ENCODE measurements around the gene MICU1. TPM values are rescaled to one million over a fixed set of nuclear protein-coding genes. Genes with fewer than 3 reads are reported as not detected.

The MICU1 gene
- total RNA-seq, 1 donor from 2014 or later = 28.7 TPM

GRCh38 chr10:72524489-72524888, 101.4 kb downstream of the MICU1 start:
- no peak for FAIRE-seq
- H3K27me3 ChIP-seq (ENCODE audit: insufficient read depth, low read length) = no peaks in the 10 kb centered on the region
- no peak for DNase-seq (ENCODE audit: low read depth)
- H4K20me1 ChIP-seq (ENCODE audit: insufficient read depth, low read length) = no peaks in the 10 kb centered on the region
- no peaks in the 10 kb centered on the region for H3K9me3 ChIP-seq (ENCODE audit: insufficient read depth, low read depth, low read length)
- H3K27ac ChIP-seq (ENCODE audit: low read depth, low read length) = no peak overlapping the region
- H3K4me1 Mint-ChIP-seq (ENCODE audit: low read depth, unreplicated experiment) = peaks cover 7% of the 10 kb centered on the region
- no peaks in the 10 kb centered on the region for H3K36me3 ChIP-seq (ENCODE audit: insufficient read depth, low read length)
- no peaks in the 10 kb centered on the region for H3K27me3 Mint-ChIP-seq (ENCODE audit: low read depth, unreplicated experiment)
- H3K4me3 ChIP-seq (ENCODE audit: insufficient read depth, low read depth, low read length) = no peak overlapping the region
- H3K9ac ChIP-seq (ENCODE audit: low read length) = no peak overlapping the region
- H3K4me1 ChIP-seq (ENCODE audit: insufficient read depth, low read length) = no peaks in the 10 kb centered on the region
- H3K79me2 ChIP-seq (ENCODE audit: insufficient read depth, low read length) = no peaks in the 10 kb centered on the region
- H3K36me3 Mint-ChIP-seq (ENCODE audit: low read depth, unreplicated experiment) = no peaks in the 10 kb centered on the region
- H3K4me2 ChIP-seq (ENCODE audit: low read length) = no peak overlapping the region
- H3K27ac Mint-ChIP-seq (ENCODE audit: unreplicated experiment) = no peak overlapping the region
- H2AFZ ChIP-seq (ENCODE audit: low read depth, low read length) = no peak overlapping the region
- H3K9me3 Mint-ChIP-seq (ENCODE audit: unreplicated experiment) = no peaks in the 10 kb centered on the region
- no peak for TF ChIP-seq CTCF (IDR thresholded peaks at IDR 0.05; ENCODE audit: insufficient read depth, low read depth, low read length)
- no peak for TF ChIP-seq EZH2 (IDR thresholded peaks at IDR 0.05; ENCODE audit: insufficient read depth, low read length)
- H3K4me3 Mint-ChIP-seq (ENCODE audit: unreplicated experiment) = no peak overlapping the region

- FAIRE-seq = no peak
- H3K27ac ChIP-seq (ENCODE audit: low read depth, low read length) = no peak overlapping the region
Measured at GRCh38 chr10:72523932-72524396, 101.9 kb downstream of the MICU1 start.

More at GRCh38 chr10:72523932-72524396, 101.9 kb downstream of the MICU1 start:
- Mint-ChIP-seq H3K27me3 (ENCODE audit: low read depth, unreplicated experiment) (no peaks in the 10 kb centered on the region), H3K9me3 (ENCODE audit: unreplicated experiment) (no peaks in the 10 kb centered on the region), H3K4me3 (ENCODE audit: unreplicated experiment) (no peak overlapping the region), H3K4me1 (ENCODE audit: low read depth, unreplicated experiment) (peaks cover 7% of the 10 kb centered on the region), H3K36me3 (ENCODE audit: low read depth, unreplicated experiment) (no peaks in the 10 kb centered on the region), H3K27ac (ENCODE audit: unreplicated experiment) (no peak overlapping the region)
- H3K9me3 ChIP-seq (ENCODE audit: insufficient read depth, low read depth, low read length) = no peaks in the 10 kb centered on the region
- H3K9ac ChIP-seq (ENCODE audit: low read length) = no peak overlapping the region
- no peak for DNase-seq (ENCODE audit: low read depth)
- H3K36me3 ChIP-seq (ENCODE audit: insufficient read depth, low read length) = no peaks in the 10 kb centered on the region
- H3K4me1 ChIP-seq (ENCODE audit: insufficient read depth, low read length) = no peaks in the 10 kb centered on the region
- no peaks in the 10 kb centered on the region for H3K79me2 ChIP-seq (ENCODE audit: insufficient read depth, low read length)
- H4K20me1 ChIP-seq (ENCODE audit: insufficient read depth, low read length) = no peaks in the 10 kb centered on the region
- no peak overlapping the region for H2AFZ ChIP-seq (ENCODE audit: low read depth, low read length)
- H3K27me3 ChIP-seq (ENCODE audit: insufficient read depth, low read length) = no peaks in the 10 kb centered on the region
- H3K4me3 ChIP-seq (ENCODE audit: insufficient read depth, low read depth, low read length) = no peak overlapping the region
- TF ChIP-seq EZH2 (IDR thresholded peaks at IDR 0.05; ENCODE audit: insufficient read depth, low read length) = no peak
- no peak for TF ChIP-seq CTCF (IDR thresholded peaks at IDR 0.05; ENCODE audit: insufficient read depth, low read depth, low read length)
- no peak overlapping the region for H3K4me2 ChIP-seq (ENCODE audit: low read length)

Measured in astrocyte (in vitro differentiated cells and primary cell).